ENCODE results near the gene HEG1.

Gene HEG1

GRCh38 chr3:124942613-124943012 is 113.2 kb downstream of the HEG1 start:
- Mint-ChIP-seq H3K36me3 (ENCODE audit: low read depth) (no peaks in the 10 kb centered on the region), H3K27me3 (ENCODE audit: low read depth) (peaks cover 4% of the 10 kb centered on the region), H3K9me3 (no peaks in the 10 kb centered on the region), H3K4me1 (no peaks in the 10 kb centered on the region), H3K4me3 (no peak overlapping the region), H3K27ac (no peak overlapping the region)
- TF ChIP-seq CTCF (IDR thresholded peaks at IDR 0.05; ENCODE audit: unreplicated experiment in 3 of 3): no peak

- Mint-ChIP-seq H3K27ac (no peak overlapping the region), H3K27me3 (ENCODE audit: low read depth) (peaks cover 4% of the 10 kb centered on the region), H3K36me3 (ENCODE audit: low read depth) (no peaks in the 10 kb centered on the region), H3K9me3 (peaks cover 3% of the 10 kb centered on the region), H3K4me3 (no peak overlapping the region), H3K4me1 (no peaks in the 10 kb centered on the region)
- TF ChIP-seq CTCF (IDR thresholded peaks at IDR 0.05; ENCODE audit: unreplicated experiment in 3 of 3): no peak
These were observed 114.0 kb downstream of the HEG1 start for GRCh38 chr3:124941771-124942170.

- H3K4me1 Mint-ChIP-seq: no peaks in the 10 kb centered on the region
- no peak overlapping the region for H3K27ac Mint-ChIP-seq
- TF ChIP-seq CTCF (IDR thresholded peaks at IDR 0.05; ENCODE audit: unreplicated experiment in 3 of 3): no peak
- H3K36me3 Mint-ChIP-seq (ENCODE audit: low read depth): no peaks in the 10 kb centered on the region
- H3K4me3 Mint-ChIP-seq: no peak overlapping the region
- peaks cover 3% of the 10 kb centered on the region for H3K9me3 Mint-ChIP-seq
- peaks cover 4% of the 10 kb centered on the region for H3K27me3 Mint-ChIP-seq (ENCODE audit: low read depth)
These were observed 116.1 kb downstream of the HEG1 start for GRCh38 chr3:124939661-124940060.

GRCh38 chr3:124938896-124939295 is 116.9 kb downstream of the HEG1 start:
- H3K4me1 Mint-ChIP-seq: no peaks in the 10 kb centered on the region
- peaks cover 3% of the 10 kb centered on the region for H3K9me3 Mint-ChIP-seq
- no peak overlapping the region for H3K27ac Mint-ChIP-seq
- no peak for TF ChIP-seq CTCF (IDR thresholded peaks at IDR 0.05; ENCODE audit: unreplicated experiment in 3 of 3)
- peaks cover 4% of the 10 kb centered on the region for H3K27me3 Mint-ChIP-seq (ENCODE audit: low read depth)
- H3K36me3 Mint-ChIP-seq (ENCODE audit: low read depth): no peaks in the 10 kb centered on the region
- no peak overlapping the region for H3K4me3 Mint-ChIP-seq

GRCh38 chr3:124937049-124937448 is 118.7 kb downstream of the HEG1 start:
- no peaks in the 10 kb centered on the region for H3K36me3 Mint-ChIP-seq (ENCODE audit: low read depth)
- no peaks in the 10 kb centered on the region for H3K4me1 Mint-ChIP-seq
- H3K27ac Mint-ChIP-seq: no peak overlapping the region
- H3K4me3 Mint-ChIP-seq: no peak overlapping the region
- H3K9me3 Mint-ChIP-seq: peaks cover 3% of the 10 kb centered on the region
- TF ChIP-seq CTCF (IDR thresholded peaks at IDR 0.05; ENCODE audit: unreplicated experiment in 3 of 3): no peak
- peaks cover 16% of the 10 kb centered on the region for H3K27me3 Mint-ChIP-seq (ENCODE audit: low read depth)

- no peak overlapping the region for H3K4me3 Mint-ChIP-seq
- peaks cover 16% of the 10 kb centered on the region for H3K27me3 Mint-ChIP-seq (ENCODE audit: low read depth)
- H3K4me1 Mint-ChIP-seq: no peaks in the 10 kb centered on the region
- H3K9me3 Mint-ChIP-seq: peaks cover 3% of the 10 kb centered on the region
- H3K27ac Mint-ChIP-seq: no peak overlapping the region
- TF ChIP-seq CTCF (IDR thresholded peaks at IDR 0.05; ENCODE audit: unreplicated experiment in 3 of 3): no peak
- H3K36me3 Mint-ChIP-seq (ENCODE audit: low read depth): no peaks in the 10 kb centered on the region
These were observed 119.8 kb downstream of the HEG1 start for GRCh38 chr3:124935794-124936542.
